ENCODE results near the gene DAZAP1. TPM values are rescaled to one million over a fixed set of nuclear protein-coding genes. Genes with fewer than 3 reads are reported as not detected.

The DAZAP1 gene
- polyA plus RNA-seq, 1 of the 3 experiments (the other 2 are of a cell fraction): 54.3 TPM

DNA sequence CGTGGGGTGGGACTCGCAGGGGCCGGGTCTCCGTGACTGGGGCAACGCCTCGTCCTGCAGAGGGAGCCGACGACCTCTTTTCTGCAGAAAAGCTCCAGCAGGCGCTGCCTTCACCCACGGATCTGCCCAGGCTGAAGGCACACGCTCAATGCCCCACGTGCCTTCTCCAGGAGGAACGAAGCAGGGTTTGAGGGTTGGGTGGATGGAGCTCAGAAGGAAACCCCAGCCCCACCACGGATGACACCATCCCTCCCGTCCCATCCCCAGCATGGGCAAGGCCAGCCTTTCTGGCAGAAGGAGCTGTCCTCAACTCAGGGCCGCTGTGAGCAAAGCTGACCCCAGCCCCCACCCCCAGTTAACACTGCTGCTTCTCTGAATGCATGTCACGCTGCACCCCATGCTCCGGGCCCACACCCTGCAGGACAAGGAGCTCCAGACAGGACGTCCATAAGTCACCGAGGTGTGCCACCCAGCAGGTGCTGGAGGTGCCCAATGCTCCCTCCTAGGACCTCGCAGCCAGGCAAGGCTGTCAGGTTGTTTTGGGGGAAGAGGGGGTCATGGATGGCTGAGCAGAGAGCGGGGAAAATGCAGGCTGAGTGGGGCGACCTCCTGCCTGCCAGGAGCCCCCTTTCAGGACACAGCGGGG, 64.3 kb downstream of the DAZAP1 start:
- H3F3A ChIP-seq (replicated peaks; ENCODE audit: insufficient read depth): no peaks in the 10 kb centered on the region
- no peak for DNase-seq
- POLR2A ChIA-PET: interaction anchor here (0.7 to 1.9 kb wide), 6 partner anchors 10 to 194 kb away, joined by 3 to 5 read pairs (median 3); partner anchors contain the start of gene REEP6

DNA sequence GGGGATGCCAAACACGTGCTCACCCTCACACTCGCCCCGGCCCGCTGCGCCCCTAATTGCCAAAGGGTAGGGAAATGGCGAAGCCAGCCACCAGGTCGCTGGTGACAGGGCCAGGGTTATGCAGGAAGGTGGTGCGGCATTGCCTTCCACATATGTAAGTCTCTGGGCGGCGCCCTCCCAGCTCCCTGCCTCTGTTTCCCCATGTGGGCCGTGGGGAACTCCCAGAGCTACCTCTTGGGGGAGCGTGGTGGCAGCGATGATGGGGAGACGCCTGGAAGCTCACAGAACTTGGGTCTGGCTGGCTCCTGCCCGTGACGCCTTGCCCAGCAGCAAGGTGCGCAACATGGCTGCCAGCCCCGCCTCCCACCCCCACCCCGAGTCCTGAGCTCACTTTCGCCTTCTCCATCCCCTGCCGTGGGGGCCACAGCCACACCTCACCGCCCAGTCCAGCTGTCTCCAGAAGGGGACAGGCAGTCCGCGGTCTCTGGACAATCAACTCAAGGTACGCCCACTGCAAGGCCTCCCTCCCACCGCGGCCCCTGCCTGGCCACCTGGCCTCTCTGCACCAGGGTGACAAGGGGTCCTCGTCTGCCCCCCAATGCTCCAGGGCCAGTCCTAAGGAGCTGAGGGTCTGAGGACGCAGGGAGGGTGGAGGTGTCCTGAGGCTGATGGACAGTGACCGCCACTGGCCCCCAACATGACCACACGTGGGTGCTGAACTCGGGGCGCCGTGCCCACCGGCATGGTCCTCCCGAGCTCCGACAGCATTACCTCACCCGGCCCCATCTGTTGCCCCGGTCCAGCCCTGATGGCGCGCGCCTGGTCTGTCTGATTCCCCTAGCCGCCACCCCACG, 65.1 kb downstream of the DAZAP1 start:
- 83% methylated on average over 38 of the region's 44 CpGs for WGBS (ENCODE audit: low lambda C conversion rate)

More for the DNA sequence above, 64.3 kb downstream of the DAZAP1 start:
- no peaks in the 10 kb centered on the region for H3K9me3 ChIP-seq
- TF ChIP-seq ELF1 (IDR thresholded peaks at IDR 0.05) (no peak), MXI1 (IDR thresholded peaks at IDR 0.05; ENCODE audit: low read depth, low read length) (no peak)
- TF ChIP-seq, protein P1, sequence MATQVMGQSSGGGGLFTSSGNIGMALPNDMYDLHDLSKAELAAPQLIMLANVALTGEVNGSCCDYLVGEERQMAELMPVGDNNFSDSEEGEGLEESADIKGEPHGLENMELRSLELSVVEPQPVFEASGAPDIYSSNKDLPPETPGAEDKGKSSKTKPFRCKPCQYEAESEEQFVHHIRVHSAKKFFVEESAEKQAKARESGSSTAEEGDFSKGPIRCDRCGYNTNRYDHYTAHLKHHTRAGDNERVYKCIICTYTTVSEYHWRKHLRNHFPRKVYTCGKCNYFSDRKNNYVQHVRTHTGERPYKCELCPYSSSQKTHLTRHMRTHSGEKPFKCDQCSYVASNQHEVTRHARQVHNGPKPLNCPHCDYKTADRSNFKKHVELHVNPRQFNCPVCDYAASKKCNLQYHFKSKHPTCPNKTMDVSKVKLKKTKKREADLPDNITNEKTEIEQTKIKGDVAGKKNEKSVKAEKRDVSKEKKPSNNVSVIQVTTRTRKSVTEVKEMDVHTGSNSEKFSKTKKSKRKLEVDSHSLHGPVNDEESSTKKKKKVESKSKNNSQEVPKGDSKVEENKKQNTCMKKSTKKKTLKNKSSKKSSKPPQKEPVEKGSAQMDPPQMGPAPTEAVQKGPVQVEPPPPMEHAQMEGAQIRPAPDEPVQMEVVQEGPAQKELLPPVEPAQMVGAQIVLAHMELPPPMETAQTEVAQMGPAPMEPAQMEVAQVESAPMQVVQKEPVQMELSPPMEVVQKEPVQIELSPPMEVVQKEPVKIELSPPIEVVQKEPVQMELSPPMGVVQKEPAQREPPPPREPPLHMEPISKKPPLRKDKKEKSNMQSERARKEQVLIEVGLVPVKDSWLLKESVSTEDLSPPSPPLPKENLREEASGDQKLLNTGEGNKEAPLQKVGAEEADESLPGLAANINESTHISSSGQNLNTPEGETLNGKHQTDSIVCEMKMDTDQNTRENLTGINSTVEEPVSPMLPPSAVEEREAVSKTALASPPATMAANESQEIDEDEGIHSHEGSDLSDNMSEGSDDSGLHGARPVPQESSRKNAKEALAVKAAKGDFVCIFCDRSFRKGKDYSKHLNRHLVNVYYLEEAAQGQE (IDR thresholded peaks at IDR 0.05; ENCODE audit: low read depth, low read length): no peak
- H3K9me2 ChIP-seq: no peaks in the 10 kb centered on the region
- peaks cover 28% of the 10 kb centered on the region for H3K79me2 ChIP-seq (ENCODE audit: insufficient read depth)
- H3K27me3 ChIP-seq (ENCODE audit: insufficient read depth): no peaks in the 10 kb centered on the region
- peaks cover 0 to 14% of the 10 kb centered on the region in 2 experiments; a peak in 1 of 4 replicates for H3K4me1 ChIP-seq (ENCODE audit: control insufficient read depth in 1 of 2, insufficient read depth in 2 of 2, low read depth in 1 of 2, low read length in 1 of 2)
- H3K4me3 ChIP-seq (ENCODE audit: low read depth in 2 of 2, low read length in 1 of 2): no peak overlapping the region; a peak in 2 of 4 replicates
- 84% methylated on average over 15 of the region's 24 CpGs for WGBS (ENCODE audit: low lambda C conversion rate)
- H3K9ac ChIP-seq: no peak overlapping the region
- no peak overlapping the region for H3K4me2 ChIP-seq
- no peak overlapping the region for H2AFZ ChIP-seq (ENCODE audit: low read depth)
- H4K20me1 ChIP-seq (ENCODE audit: insufficient read depth): peaks cover 36% of the 10 kb centered on the region
- peak overlapping the region in 1 of 2 experiments; percentile 14; a peak in 1 of 4 replicates for H3K27ac ChIP-seq (ENCODE audit: low read depth in 2 of 2, low read length in 1 of 2)
- H3K36me3 ChIP-seq (replicated peaks in 1 of 2; ENCODE audit: control insufficient read depth in 1 of 2, insufficient read depth in 2 of 2, low read length in 1 of 2): peaks cover 0 to 27% of the 10 kb centered on the region in 2 experiments
- CTCF ChIA-PET: interaction anchor here (0.8 to 3.5 kb wide), 6 partner anchors 9 to 192 kb away, joined by 3 to 21 read pairs (median 4); no protein-coding TSS in a partner anchor

More for the DNA sequence above, 65.1 kb downstream of the DAZAP1 start:
- Histone ChIP-seq H3K27me3 (ENCODE audit: insufficient read depth) (no peaks in the 10 kb centered on the region), H3K79me2 (ENCODE audit: insufficient read depth) (peaks cover 36% of the 10 kb centered on the region), H3K9me3 (no peaks in the 10 kb centered on the region), H3K27ac (ENCODE audit: low read depth in 2 of 2, low read length in 1 of 2) (peak overlapping the region in 1 of 2 experiments; percentile 47; a peak in 1 of 4 replicates), H3K9me2 (no peaks in the 10 kb centered on the region), H3K4me1 (ENCODE audit: control insufficient read depth in 1 of 2, insufficient read depth in 2 of 2, low read depth in 1 of 2, low read length in 1 of 2) (peaks cover 0 to 16% of the 10 kb centered on the region in 2 experiments; a peak in 1 of 4 replicates), H3K4me3 (ENCODE audit: low read depth in 2 of 2, low read length in 1 of 2) (no peak overlapping the region; a peak in 1 of 4 replicates), H3K36me3 (replicated peaks in 1 of 2; ENCODE audit: control insufficient read depth in 1 of 2, insufficient read depth in 2 of 2, low read length in 1 of 2) (peaks cover 6 to 22% of the 10 kb centered on the region in 2 experiments), H3F3A (replicated peaks; ENCODE audit: insufficient read depth) (no peaks in the 10 kb centered on the region), H4K20me1 (ENCODE audit: insufficient read depth) (peaks cover 36% of the 10 kb centered on the region), H2AFZ (ENCODE audit: low read depth) (no peak overlapping the region), H3K9ac (no peak overlapping the region), H3K4me2 (no peak overlapping the region)
- TF ChIP-seq SIN3A (IDR thresholded peaks at IDR 0.05; ENCODE audit: borderline replicate concordance, low read depth, low read length): no peak; the same call in 1 of the 2 replicates
- peak; percentile 21; the same call in 1 of the 2 replicates for TF ChIP-seq POLR2AphosphoS5 (IDR thresholded peaks at IDR 0.05; ENCODE audit: low read depth, low read length)
- CTCF ChIA-PET: interaction anchor here (1.0 to 3.5 kb wide), 6 partner anchors 10 to 32 kb away, joined by 3 to 21 read pairs (median 4); no protein-coding TSS in a partner anchor
- POLR2A ChIA-PET: interaction anchor here (0.7 to 2.0 kb wide), 5 partner anchors 11 to 23 kb away, joined by 3 to 10 read pairs (median 5); partner anchors contain the start of gene REEP6
- DNase-seq: peak; percentile 69

Measured in SK-N-SH (cell line).